Esophagus muscularis mucosa (tissue), 4 donors: ENCODE results near the gene BSN.

ENCODE experiments used
- CTCF ChIP-seq, 3 experiments: fragments of 200-600 bp in 2 of 3; fragments of 450-650 bp in 1 of 3; sonication (generic) in 2 of 3; IDR thresholded peaks; one replicate each; pipeline ENCODE4 v1.5.1; 2017 to 2019; ENCODE audit warnings: antibody characterized with exemption in 3 of 3, mild to moderate bottlenecking in 2 of 3, moderate library complexity in 1 of 3
- EP300 ChIP-seq: sonication (generic); formaldehyde crosslinking; IDR thresholded peaks from one replicate; pipeline ENCODE4 v1.6.1; 2017; ENCODE audit warnings: antibody characterized with exemption
- POLR2A ChIP-seq: fragments of 450-650 bp; IDR thresholded peaks from one replicate; pipeline ENCODE4 v1.6.1; 2017; ENCODE audit warnings: antibody characterized with exemption, moderate library complexity, mild to moderate bottlenecking, low read depth
- POLR2AphosphoS5 ChIP-seq, 2 donors: sonication (generic); formaldehyde crosslinking; IDR thresholded peaks; one replicate each; pipeline ENCODE4 v1.6.1; 2017; ENCODE audit warnings: antibody characterized with exemption in 2 of 2

GRCh38 chr3:49563040-49563578 lies 8.8 kb downstream of the BSN start:
- TF ChIP-seq CTCF (IDR thresholded peaks at IDR 0.05) (no peak), POLR2A (no peak), EP300 (no peak), POLR2AphosphoS5 (IDR thresholded peaks at IDR 0.05) (no peak)
